ENCODE measurements around the gene ANKS1B. TPM values are rescaled to one million over a fixed set of nuclear protein-coding genes. Genes with fewer than 3 reads are reported as not detected.

The ANKS1B gene
- total RNA-seq (2022; extraction: Qiagen RNA extraction), result 0.20 to 0.52 TPM (median 0.51 TPM) in 5 replicates

DNA sequence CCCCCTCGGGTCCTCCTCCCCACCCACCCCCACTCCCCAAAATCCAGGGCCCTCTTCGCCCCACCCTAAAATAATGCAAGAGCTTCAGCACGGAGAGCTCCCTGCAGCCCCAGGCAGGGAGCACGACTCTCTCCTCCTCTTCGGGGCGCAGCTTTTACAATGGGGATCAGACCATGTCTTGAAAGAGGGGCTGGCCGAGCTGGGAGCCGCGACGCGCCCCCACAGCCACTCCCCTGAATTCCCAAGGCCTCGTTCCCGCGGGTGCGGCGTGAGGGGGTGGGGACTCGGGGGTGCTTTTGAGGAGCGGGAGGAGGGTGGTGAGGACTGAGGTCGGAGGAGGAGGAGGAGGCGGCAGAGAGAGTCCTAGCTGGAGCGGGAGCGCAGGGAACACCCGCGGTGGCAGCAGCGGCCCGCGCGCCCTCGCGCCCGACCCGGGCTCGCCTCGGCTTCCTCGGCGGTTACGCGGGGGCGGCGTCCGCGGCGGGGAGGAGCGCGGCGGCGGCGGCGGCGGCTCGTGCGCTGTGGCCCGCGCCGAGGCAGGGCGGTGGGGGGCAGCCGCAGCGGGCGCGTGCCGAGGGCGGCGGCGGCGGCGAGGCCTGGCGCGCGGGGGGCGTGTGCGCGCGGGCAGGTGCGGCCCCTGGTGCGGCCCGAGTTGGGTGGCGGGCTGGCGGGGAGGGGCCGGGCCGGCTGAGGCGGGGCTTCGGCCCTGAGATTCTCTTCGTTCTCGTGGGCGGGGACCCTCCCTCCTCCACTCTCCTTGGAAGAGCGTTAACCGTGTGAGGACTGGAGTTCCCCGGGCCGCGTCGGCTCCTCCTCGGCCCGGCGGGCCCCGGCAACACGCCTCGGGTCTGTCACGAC is at the start of gene ANKS1B:
ANKS1B (minus strand) TSS at position 666 of the 858 bp plus-strand sequence. CDS start 699 bp downstream, outside the sequence.

GRCh38 chr12:99647453-99647852 is 337.3 kb downstream of the ANKS1B start, which contains the start of gene GARIN6:
TSS of gene GARIN6 (plus strand) at chr12:99647753. CDS start at chr12:99648175, 422 bp downstream.

Other genes with a start within 250 kb of the ANKS1B start
- 10.3 to 15.6 TPM (median 13.5 TPM) in 5 replicates for gene BLTP3B, start 157.9 kb upstream of the ANKS1B start, total RNA-seq (2022; extraction: Qiagen RNA extraction)
- 15.8 to 28.9 TPM (median 17.9 TPM) in 5 replicates for gene ACTR6, start 215.9 kb upstream of the ANKS1B start, total RNA-seq (2022; extraction: Qiagen RNA extraction)

Data from A549 treated with dexamethasone at 1 μM for 4 hours (cell line).